H1 (cell line): ENCODE measurements around the gene DEK. TPM values are rescaled to one million over a fixed set of nuclear protein-coding genes. Genes with fewer than 3 reads are reported as not detected.

Source experiments
- CTCF ChIA-PET: fragments of 300-600 bp; sonication (Branson Sonifier 250); formaldehyde crosslinking; loops from one replicate; lab custom pipeline; 2021; ENCODE audit not compliant: partially characterized antibody; lab: Charles Lee
- POLR2A ChIA-PET: fragments of 300-600 bp; sonication (Branson Sonifier 250); formaldehyde crosslinking; loops from one replicate; lab custom pipeline; 2021; ENCODE audit warnings: inconsistent platforms; ENCODE audit not compliant: partially characterized antibody; lab: Charles Lee
- DNase-seq, 2 experiments: peaks; one replicate each; pipeline versions ENCODE4 v3.0.0 to v3.0.0-alpha.2; 2010 to 2022; ENCODE audit warnings: low spot score in 2 of 2, low read depth in 1 of 2, mixed read lengths in 1 of 2
- FAIRE-seq: peaks from 2 replicates; lab custom pipeline; 2011; peaks lifted over from hg19 to GRCh38; lab: Jason Lieb, UNC
- H2AFZ ChIP-seq: 2 replicates; pipeline ENCODE4 v1.8.1; 2012; ENCODE audit warnings: low read length, inconsistent platforms
- H2AK5ac ChIP-seq: 2 replicates; pipeline ENCODE4 v1.6.1; 2013; ENCODE audit warnings: low read depth, low read length
- H2BK120ac ChIP-seq: replicated peaks from 2 replicates; pipeline ENCODE3; 2013; ENCODE audit warnings: low read depth, low read length, inconsistent platforms
- H2BK12ac ChIP-seq: 2 replicates; pipeline ENCODE4 v1.6.1; 2013; ENCODE audit warnings: low read depth, low read length
- H2BK15ac ChIP-seq: 2 replicates; pipeline ENCODE4 v1.6.1; 2013; ENCODE audit warnings: low read length
- H2BK20ac ChIP-seq: 2 replicates; pipeline ENCODE4 v1.6.1; 2013; ENCODE audit warnings: low read length
- H2BK5ac ChIP-seq: 2 replicates; pipeline ENCODE4 v1.6.1; 2013; ENCODE audit warnings: low read depth, low read length
- H3K14ac ChIP-seq: 2 replicates; pipeline ENCODE4 v1.6.1; 2013; ENCODE audit warnings: inconsistent platforms; ENCODE audit not compliant: insufficient read length
- H3K18ac ChIP-seq: 2 replicates; pipeline ENCODE4 v1.6.1; 2013; ENCODE audit warnings: low read length; ENCODE audit errors: extremely low read depth
- H3K23ac ChIP-seq: 2 replicates; pipeline ENCODE4 v1.6.1; 2013; ENCODE audit warnings: inconsistent platforms; ENCODE audit not compliant: insufficient read length
- H3K23me2 ChIP-seq: 2 replicates; pipeline ENCODE4 v1.6.1; 2013; ENCODE audit warnings: low read depth, low read length
- H3K27ac ChIP-seq: 2 replicates; pipeline ENCODE4 v1.6.1; 2011; ENCODE audit warnings: low read depth, low read length, inconsistent platforms
- H3K27me3 ChIP-seq, 4 experiments: replicated peaks in 1 of 4; 1 replicate in 1 of 4; 2 replicates in 3 of 4; pipeline versions ENCODE4 v1.6.1 to v1.8.1; 2011 to 2013; ENCODE audit warnings: low read length in 3 of 4, mild to moderate bottlenecking in 3 of 4, inconsistent platforms in 2 of 4, mixed read lengths in 2 of 4, moderate library complexity in 1 of 4; ENCODE audit not compliant: control insufficient read depth in 3 of 4, insufficient read depth in 3 of 4; ENCODE audit errors: extremely low read depth in 1 of 4
- H3K36me3 ChIP-seq, 4 experiments: 2 replicates each; pipeline versions ENCODE4 v1.6.1 to v1.8.1; 2011 to 2013; ENCODE audit warnings: mild to moderate bottlenecking in 4 of 4, low read length in 3 of 4, moderate library complexity in 2 of 4, control low read depth in 1 of 4, inconsistent platforms in 1 of 4; ENCODE audit not compliant: insufficient read depth in 4 of 4, control insufficient read depth in 2 of 4
- H3K4ac ChIP-seq: replicated peaks from 2 replicates; pipeline ENCODE3; 2013; ENCODE audit warnings: low read length, low read depth, mixed read lengths, inconsistent platforms; ENCODE audit not compliant: insufficient read length
- H3K4me1 ChIP-seq, 4 experiments: replicated peaks in 1 of 4; 1 replicate in 1 of 4; 2 replicates in 3 of 4; pipeline versions ENCODE4 v1.6.1 to v1.8.1; 2011 to 2013; ENCODE audit warnings: low read length in 3 of 4, inconsistent platforms in 2 of 4, mixed read lengths in 1 of 4; ENCODE audit not compliant: insufficient read depth in 4 of 4, control insufficient read depth in 3 of 4
- H3K4me2 ChIP-seq, 2 experiments: 2 replicates each; pipeline versions ENCODE4 v1.6.1 to v1.8.1; 2011 to 2013; ENCODE audit warnings: low read depth in 2 of 2, low read length in 2 of 2, control low read depth in 1 of 2, inconsistent platforms in 1 of 2, mild to moderate bottlenecking in 1 of 2; ENCODE audit not compliant: insufficient read depth in 1 of 2
- H3K4me3 ChIP-seq, 4 experiments: fragments of 200-600, 300-600 bp in 1 of 4; sonication (generic), shearing (Covaris generic), sonication (Bioruptor Twin) in 1 of 4; 2 replicates each; pipeline versions ENCODE4 v1.5.1 to v1.8.1; 2011 to 2016; ENCODE audit warnings: low read length in 4 of 4, low read depth in 3 of 4, control low read depth in 2 of 4, inconsistent platforms in 2 of 4, mild to moderate bottlenecking in 2 of 4, mixed read lengths in 1 of 4, moderate library complexity in 1 of 4; ENCODE audit not compliant: insufficient read depth in 2 of 4; ENCODE audit errors: extremely low read depth in 1 of 4
- H3K56ac ChIP-seq: replicated peaks from 2 replicates; pipeline ENCODE3; 2013; ENCODE audit warnings: low read depth, mild to moderate bottlenecking, mixed read lengths, low read length, inconsistent platforms; ENCODE audit not compliant: insufficient read length
- H3K79me1 ChIP-seq: 2 replicates; pipeline ENCODE4 v1.6.1; 2013; ENCODE audit warnings: low read depth, low read length, control low read depth
- H3K79me2 ChIP-seq, 2 experiments: 2 replicates each; pipeline versions ENCODE4 v1.6.1 to v1.8.1; 2012 to 2013; ENCODE audit warnings: low read length in 2 of 2, mild to moderate bottlenecking in 2 of 2, inconsistent platforms in 1 of 2; ENCODE audit not compliant: insufficient read depth in 2 of 2, control insufficient read depth in 1 of 2
- H3K9ac ChIP-seq, 4 experiments: replicated peaks in 1 of 4; 1 replicate in 1 of 4; 2 replicates in 3 of 4; pipeline versions ENCODE4 v1.6.1 to v1.8.1; 2011 to 2013; ENCODE audit warnings: low read depth in 3 of 4, low read length in 3 of 4, control low read depth in 2 of 4, mild to moderate bottlenecking in 2 of 4, moderate library complexity in 2 of 4, inconsistent platforms in 1 of 4; ENCODE audit errors: extremely low read depth in 1 of 4
- H3K9me3 ChIP-seq, 2 experiments: 2 replicates each; pipeline versions ENCODE4 v1.6.1 to v1.8.1; 2012 to 2013; ENCODE audit warnings: mild to moderate bottlenecking in 2 of 2, moderate library complexity in 2 of 2, control low read depth in 1 of 2, inconsistent platforms in 1 of 2, low read depth in 1 of 2, low read length in 1 of 2, mixed read lengths in 1 of 2; ENCODE audit not compliant: insufficient read depth in 2 of 2
- H4K20me1 ChIP-seq, 2 experiments: replicated peaks in 1 of 2; 2 replicates each; pipeline versions ENCODE3 to v1.8.1; 2011 to 2013; ENCODE audit warnings: inconsistent platforms in 2 of 2, low read length in 2 of 2, mild to moderate bottlenecking in 1 of 2; ENCODE audit not compliant: insufficient read depth in 2 of 2, control insufficient read depth in 1 of 2
- H4K5ac ChIP-seq: 2 replicates; pipeline ENCODE4 v1.6.1; 2013; ENCODE audit warnings: low read length, low read depth, mixed read lengths, inconsistent platforms; ENCODE audit not compliant: insufficient read length
- H4K8ac ChIP-seq: 2 replicates; pipeline ENCODE4 v1.8.0; 2013; ENCODE audit warnings: mild to moderate bottlenecking, moderate library complexity, low read length, inconsistent platforms; ENCODE audit not compliant: insufficient read depth; ENCODE audit errors: extremely low read depth
- H4K91ac ChIP-seq: replicated peaks from 2 replicates; pipeline ENCODE3; 2013; ENCODE audit warnings: low read length, mixed read lengths, inconsistent platforms; ENCODE audit not compliant: insufficient read length
- BCL11A ChIP-seq, 2 experiments: IDR thresholded peaks; one replicate each; pipeline ENCODE4 v1.6.1; 2011; ENCODE audit warnings: low read depth in 2 of 2, low read length in 2 of 2, mild to moderate bottlenecking in 2 of 2
- CTCF ChIP-seq, 3 experiments: IDR thresholded peaks; 1 replicate in 2 of 3; 2 replicates in 1 of 3; pipeline versions ENCODE4 v1.5.1 to v1.6.1; 2011; ENCODE audit warnings: low read length in 3 of 3, mild to moderate bottlenecking in 3 of 3, inconsistent platforms in 2 of 3, low read depth in 1 of 3, moderate library complexity in 1 of 3; ENCODE audit not compliant: insufficient read depth in 1 of 3; ENCODE audit errors: control extremely low read depth in 1 of 3
- KDM5A ChIP-seq: fragments of 200-600 bp; IDR thresholded peaks from 2 replicates; pipeline ENCODE4 v1.7.1; 2012; ENCODE audit warnings: mild to moderate bottlenecking, low read length, inconsistent platforms, mixed read lengths
- POLR2A ChIP-seq, 2 experiments: IDR thresholded peaks; 1 replicate in 1 of 2; 2 replicates in 1 of 2; pipeline ENCODE4 v1.6.1; 2011; ENCODE audit warnings: low read depth in 2 of 2, low read length in 2 of 2, mild to moderate bottlenecking in 2 of 2; ENCODE audit errors: control extremely low read depth in 1 of 2
- RAD21 ChIP-seq, 2 experiments: IDR thresholded peaks in 1 of 2; conservative IDR thresholded peaks in 1 of 2; 2 replicates each; pipeline ENCODE4 v1.6.1; 2011; ENCODE audit warnings: low read depth in 2 of 2, low read length in 2 of 2, improper control_type of control experiment in 1 of 2, inconsistent platforms in 1 of 2, mild to moderate bottlenecking in 1 of 2, moderate library complexity in 1 of 2
- SIN3A ChIP-seq, 2 experiments: IDR thresholded peaks in 1 of 2; conservative IDR thresholded peaks in 1 of 2; 2 replicates each; pipeline ENCODE4 v1.6.1; 2011 to 2012; ENCODE audit warnings: low read length in 2 of 2, improper control_type of control experiment in 1 of 2, low read depth in 1 of 2, mild to moderate bottlenecking in 1 of 2
- SIX5 ChIP-seq: IDR thresholded peaks from 2 replicates; pipeline ENCODE4 v1.6.1; 2011; ENCODE audit warnings: mild to moderate bottlenecking, low read depth, low read length
- SP4 ChIP-seq: IDR thresholded peaks from 2 replicates; pipeline ENCODE4 v1.6.1; 2012; ENCODE audit warnings: low read length, inconsistent platforms
- WGBS, 2 experiments: shearing (Covaris generic) in 1 of 2; methylation state at CpG; one replicate each; pipeline versions ENCODE4 v1.1.6 to v1.1.7; 2013 to 2015; ENCODE audit warnings: low lambda C conversion rate in 2 of 2, mixed read lengths in 2 of 2, inconsistent platforms in 1 of 2, low coverage in 1 of 2, missing lambda C conversion rate in 1 of 2; ENCODE audit not compliant: insufficient replicate concordance in 2 of 2, insufficient coverage in 1 of 2, insufficient read length in 1 of 2; ENCODE audit errors: extremely low coverage in 1 of 2, missing lambda C conversion rate in 1 of 2; 5-methylcytosine and 5-hydroxymethylcytosine counted together
- polyA plus RNA-seq, 7 experiments: library from polyadenylated mRNA; depleted of rRNA in 3 of 7; stranded (reverse) in 5 of 7; unstranded in 2 of 7; fragments of >200 nt in 5 of 7; fragments of 200-250 nt in 2 of 7; gene quantifications; 1 replicate in 5 of 7; 2 replicates in 1 of 7; 4 replicates in 1 of 7; pipeline versions ENCODE4 v1.2.1 to v1.2.3, GENCODE V29; 2011 to 2013; ENCODE audit warnings: missing spikeins in 2 of 7, mixed read lengths in 2 of 7
- total RNA-seq: library from RNA; stranded (reverse); fragmentation: NEBNext Ultra II Directional; extraction: Animal tissue kit (Norgen Biotek cat#: 25700); gene quantifications from 2 replicates; pipeline ENCODE4 v1.2.1, GENCODE V29; 2021

Gene DEK
- total and polyA plus RNA-seq, 2 of the 8 experiments (the other 6 are each of a cell fraction or from before 2014, with no cell fraction given): 40.0 to 228 TPM

- Histone ChIP-seq H4K5ac (no peak overlapping the region), H3K56ac (no peak overlapping the region), H3K79me1 (no peaks in the 10 kb centered on the region), H3K18ac (no peak overlapping the region), H2AK5ac (no peak overlapping the region), H3K4me2 (peak overlapping the region in 1 of 2 experiments; percentile 22; a peak in 1 of 4 replicates), H2BK15ac (no peak overlapping the region), H3K4me1 (peaks cover 0 to 6% (median 5%) of the 10 kb centered on the region in 4 experiments; a peak in 5 of 7 replicates), H2AFZ (no peak overlapping the region), H4K8ac (no peak overlapping the region), H3K4ac (no peak overlapping the region), H2BK5ac (no peak overlapping the region), H2BK120ac (no peak overlapping the region), H4K91ac (no peak overlapping the region), H2BK20ac (0 out of 2 replicates have a peak overlapping the region, but pooled peaks have one; percentile 48), H3K23me2 (no peaks in the 10 kb centered on the region; the same call in 1 of the 2 replicates), H3K27me3 (no peaks in the 10 kb centered on the region), H3K9me3 (no peaks in the 10 kb centered on the region), H4K20me1 (no peaks in the 10 kb centered on the region), H3K14ac (no peak overlapping the region), H3K9ac (no peak overlapping the region), H3K4me3 (no peak overlapping the region), H3K36me3 (no peaks in the 10 kb centered on the region), H3K79me2 (no peaks in the 10 kb centered on the region), H2BK12ac (no peak overlapping the region), H3K27ac (no peak overlapping the region), H3K23ac (no peak overlapping the region)
- CTCF ChIA-PET: interaction anchor here (0.6 to 2.1 kb wide), 16 partner anchors 9 to 766 kb away, joined by 3 to 12 read pairs (median 4); no protein-coding TSS in a partner anchor
- FAIRE-seq (peak; percentile 65), DNase-seq (no peak)
- 70% methylated on average over 8 of the region's 8 CpGs; no CpG with 5 or more reads in 1 of the 2 experiments for WGBS, 2 experiments
- POLR2A ChIA-PET: interaction anchor here (0.7 to 1.6 kb wide), 3 partner anchors 34 to 42 kb away, joined by 3 to 9 read pairs (median 4); partner anchors contain the start of gene DEK
- TF ChIP-seq KDM5A (no peak), SP4 (no peak), SIX5 (no peak), POLR2A (IDR thresholded peaks at IDR 0.05; ENCODE audit: control extremely low read depth in 1 of 2, low read depth in 2 of 2, low read length in 2 of 2) (no peak), RAD21 (IDR thresholded peaks at IDR 0.05 in 1 of 2, conservative IDR thresholded peaks at IDR 0.05 in 1 of 2; ENCODE audit: low read depth in 2 of 2, low read length in 2 of 2) (peak; percentile 41 to 60), CTCF (IDR thresholded peaks at IDR 0.05; ENCODE audit: control extremely low read depth in 1 of 3, insufficient read depth in 1 of 3, low read depth in 1 of 3, low read length in 3 of 3) (peak in 2 of 3 experiments; percentile 31 to 32; a peak in 2 of 4 replicates), BCL11A (IDR thresholded peaks at IDR 0.05; ENCODE audit: low read depth in 2 of 2, low read length in 2 of 2) (no peak), SIN3A (conservative IDR thresholded peaks at IDR 0.05 in 1 of 2, IDR thresholded peaks at IDR 0.05 in 1 of 2; ENCODE audit: low read depth in 1 of 2, low read length in 2 of 2) (no peak)
Observed at GRCh38 chr6:18302561-18303439, 38.5 kb upstream of the DEK start.
